Keratinocyte (primary cell): ENCODE results near the gene MLLT6.

Experiments
- EZH2 ChIP-seq: IDR thresholded peaks from one replicate; pipeline ENCODE4 v1.6.1; 2012; ENCODE audit warnings: inconsistent platforms, mild to moderate bottlenecking, low read length, moderate library complexity
- TF ChIP-seq, protein P1 (sequence below), 3 experiments: IDR thresholded peaks in 1 of 3; conservative IDR thresholded peaks in 1 of 3; optimal IDR thresholded peaks in 1 of 3; 2 replicates in 2 of 3; 3 replicates in 1 of 3; pipeline versions ENCODE3 to v1.5.1; 2011; ENCODE audit warnings: low read length in 3 of 3, mild to moderate bottlenecking in 3 of 3, moderate library complexity in 2 of 3, control low read depth in 1 of 3, inconsistent platforms in 1 of 3; ENCODE audit not compliant: insufficient read depth in 2 of 3; ENCODE audit errors: extremely low read depth in 1 of 3

DNA sequence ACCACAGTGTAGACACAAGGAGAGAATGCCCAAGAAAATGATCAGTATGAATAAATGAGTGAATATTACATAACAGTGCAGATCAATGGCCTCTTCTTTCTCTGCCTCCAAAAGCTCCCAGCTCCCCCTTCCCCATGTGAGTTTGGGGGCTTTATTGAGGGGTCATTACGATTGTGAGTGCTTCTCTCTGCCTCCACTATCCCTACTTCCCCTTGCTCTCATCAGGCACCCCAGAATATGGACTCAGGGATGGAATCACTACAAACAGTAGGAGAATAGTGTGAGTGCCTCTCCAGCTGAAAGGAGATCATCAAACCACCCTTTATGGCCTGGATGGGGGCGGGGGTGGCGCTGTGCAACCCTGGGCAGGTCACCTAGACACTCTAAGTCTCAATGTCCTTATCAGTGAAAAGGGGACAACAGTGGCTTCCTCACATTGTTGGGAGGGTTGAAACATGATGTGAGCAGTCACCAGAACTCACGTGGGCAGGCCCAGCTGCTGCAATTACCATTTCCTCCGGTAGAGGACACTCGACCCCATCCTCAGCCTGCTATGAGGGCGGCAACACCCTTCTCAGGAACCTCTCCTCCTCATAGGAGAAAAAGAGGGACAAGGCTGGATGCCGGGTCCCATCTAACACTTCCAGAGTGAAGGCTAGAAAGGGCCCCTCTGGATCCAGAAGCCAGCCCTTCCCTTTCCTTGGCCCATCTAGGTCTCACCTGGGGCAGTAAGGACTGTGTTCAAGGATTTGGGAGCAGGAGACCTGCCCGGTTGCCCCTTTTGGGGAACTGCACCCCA lies 28.2 kb upstream of the MLLT6 start:
- TF ChIP-seq, protein P1, sequence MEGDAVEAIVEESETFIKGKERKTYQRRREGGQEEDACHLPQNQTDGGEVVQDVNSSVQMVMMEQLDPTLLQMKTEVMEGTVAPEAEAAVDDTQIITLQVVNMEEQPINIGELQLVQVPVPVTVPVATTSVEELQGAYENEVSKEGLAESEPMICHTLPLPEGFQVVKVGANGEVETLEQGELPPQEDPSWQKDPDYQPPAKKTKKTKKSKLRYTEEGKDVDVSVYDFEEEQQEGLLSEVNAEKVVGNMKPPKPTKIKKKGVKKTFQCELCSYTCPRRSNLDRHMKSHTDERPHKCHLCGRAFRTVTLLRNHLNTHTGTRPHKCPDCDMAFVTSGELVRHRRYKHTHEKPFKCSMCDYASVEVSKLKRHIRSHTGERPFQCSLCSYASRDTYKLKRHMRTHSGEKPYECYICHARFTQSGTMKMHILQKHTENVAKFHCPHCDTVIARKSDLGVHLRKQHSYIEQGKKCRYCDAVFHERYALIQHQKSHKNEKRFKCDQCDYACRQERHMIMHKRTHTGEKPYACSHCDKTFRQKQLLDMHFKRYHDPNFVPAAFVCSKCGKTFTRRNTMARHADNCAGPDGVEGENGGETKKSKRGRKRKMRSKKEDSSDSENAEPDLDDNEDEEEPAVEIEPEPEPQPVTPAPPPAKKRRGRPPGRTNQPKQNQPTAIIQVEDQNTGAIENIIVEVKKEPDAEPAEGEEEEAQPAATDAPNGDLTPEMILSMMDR (optimal IDR thresholded peaks at IDR 0.05 in 1 of 3, IDR thresholded peaks at IDR 0.05 in 1 of 3, conservative IDR thresholded peaks at IDR 0.05 in 1 of 3; ENCODE audit: extremely low read depth in 1 of 3, insufficient read depth in 2 of 3, low read length in 3 of 3), result peak; percentile 97 to 100 (median 99)
- TF ChIP-seq EZH2, result no peak
